ENCODE results near the gene TTC28.

Gene TTC28

DNA sequence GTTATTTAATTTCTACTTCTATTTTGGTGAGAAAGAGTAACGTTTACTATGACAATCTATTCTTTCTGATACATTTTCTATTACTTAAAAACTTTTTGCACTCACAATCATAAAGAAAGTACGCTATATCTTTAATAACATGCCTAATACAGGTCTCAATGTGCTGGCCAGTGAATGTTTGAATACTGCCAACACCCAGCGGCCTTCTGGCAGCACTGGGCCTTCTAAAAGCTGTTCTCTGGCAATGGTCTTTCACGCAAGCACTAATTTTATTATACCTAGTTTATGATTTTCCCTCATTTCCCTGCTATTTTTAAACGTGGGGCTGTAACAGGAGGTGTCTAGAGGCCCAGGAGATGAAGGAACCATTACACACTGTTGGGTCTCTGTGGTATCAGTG, 410.8 kb downstream of the TTC28 start:
- DNase-seq (ENCODE audit: low read depth), result no peak

- no peak for DNase-seq (ENCODE audit: low read depth)
These were observed 411.5 kb downstream of the TTC28 start for GRCh38 chr22:28268171-28268570.

DNA sequence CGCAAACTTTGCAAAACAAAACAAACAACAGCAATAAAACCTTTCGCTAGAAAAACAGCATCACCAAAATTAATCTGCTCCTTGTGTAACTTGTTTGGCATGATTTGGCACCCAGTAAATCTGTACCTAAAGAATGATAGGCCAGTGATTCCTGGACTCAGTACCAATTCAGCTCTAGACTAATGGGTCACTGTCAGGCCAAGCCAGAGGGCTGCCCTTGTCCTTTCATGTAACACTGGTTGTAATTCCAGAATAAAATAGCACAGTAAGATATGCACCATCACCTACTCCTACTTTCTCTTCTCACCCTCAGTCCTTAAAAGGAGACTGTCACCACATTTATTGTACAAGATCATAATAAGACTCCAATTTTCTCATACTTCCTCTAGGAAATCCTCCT, 419.0 kb downstream of the TTC28 start:
- no peak for DNase-seq (ENCODE audit: low read depth)

- DNase-seq (ENCODE audit: low read depth), result no peak
These were observed 419.8 kb downstream of the TTC28 start for GRCh38 chr22:28259774-28260312.

- no peak for DNase-seq (ENCODE audit: low read depth)
These were observed 425.2 kb downstream of the TTC28 start for GRCh38 chr22:28254396-28254795.

DNA sequence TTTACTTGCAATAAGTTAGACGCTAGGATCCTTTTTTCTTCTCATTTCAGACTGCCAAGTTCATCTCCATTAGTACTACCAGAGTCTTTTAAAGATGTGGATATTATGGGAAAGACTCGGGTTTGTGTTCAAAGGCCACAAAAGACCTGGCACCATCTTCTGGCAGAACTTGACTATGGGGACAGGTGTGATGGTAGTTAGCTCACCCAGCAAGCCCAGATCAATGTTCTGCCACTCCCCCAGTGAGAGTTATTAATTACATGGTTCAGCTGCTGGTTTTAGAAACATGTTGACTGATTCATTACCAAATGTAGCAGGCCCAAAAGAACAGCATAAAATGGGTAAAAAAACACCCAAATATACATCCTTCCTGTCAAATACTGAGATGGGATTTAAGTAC, 427.1 kb downstream of the TTC28 start:
- no peak for DNase-seq (ENCODE audit: low read depth)

DNA sequence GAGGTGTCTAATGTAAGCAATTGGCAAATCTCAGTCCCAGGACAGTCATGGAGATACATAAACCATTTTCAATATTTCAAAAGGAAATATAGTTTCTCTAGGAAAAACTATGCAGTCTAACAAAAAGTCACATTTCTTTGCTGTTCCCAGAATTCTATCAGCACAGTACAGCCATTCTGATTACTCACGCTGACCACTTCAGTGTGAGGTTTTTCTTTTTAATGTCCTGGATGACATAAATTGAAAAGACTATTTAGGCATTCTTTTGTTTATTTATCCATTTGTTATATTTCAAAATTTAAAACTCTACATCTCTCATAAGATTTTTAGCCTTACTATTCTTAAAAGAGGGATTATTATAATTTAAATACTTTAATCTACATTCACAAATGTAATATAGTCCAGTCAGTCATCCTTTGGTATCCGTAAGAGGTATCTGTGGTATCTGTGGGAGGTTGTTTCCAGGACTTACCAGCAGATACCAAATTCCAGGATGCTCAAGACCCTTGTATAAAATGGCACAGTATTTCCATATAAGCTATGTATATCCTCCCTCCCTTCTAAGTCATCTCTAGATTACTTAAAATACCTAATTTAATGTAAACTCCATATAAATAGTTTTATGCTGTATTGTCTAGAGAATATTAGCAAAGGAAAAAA, 429.5 kb downstream of the TTC28 start:
- DNase-seq (ENCODE audit: low read depth), result no peak

- no peak for DNase-seq (ENCODE audit: low read depth)
These were observed 430.2 kb downstream of the TTC28 start for GRCh38 chr22:28249402-28249801.

GRCh38 chr22:28247667-28248363, 431.8 kb downstream of the TTC28 start:
- no peak for DNase-seq (ENCODE audit: low read depth)

DNA sequence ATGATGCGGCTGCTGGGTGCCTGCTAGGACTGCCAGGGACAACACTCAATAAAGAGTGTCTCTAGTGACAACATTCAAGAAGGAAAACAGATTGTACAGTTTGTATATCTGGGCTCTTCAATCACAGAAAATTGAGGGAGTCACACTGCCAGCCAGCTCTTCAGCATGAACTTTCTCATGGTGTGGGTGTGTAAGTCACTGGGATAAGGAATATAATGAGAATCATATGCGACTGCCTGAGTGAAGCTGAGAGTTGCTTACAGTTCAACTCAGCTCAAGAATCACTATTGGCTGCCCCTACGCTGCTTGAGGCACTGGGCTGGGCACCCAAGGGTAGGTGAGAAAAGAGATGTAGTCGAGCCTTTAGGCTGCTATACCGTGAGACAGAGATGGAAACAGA, 432.5 kb downstream of the TTC28 start:
- no peak for DNase-seq (ENCODE audit: low read depth)

GRCh38 chr22:28246397-28246796, 433.2 kb downstream of the TTC28 start:
- DNase-seq (ENCODE audit: low read depth), result no peak

DNA sequence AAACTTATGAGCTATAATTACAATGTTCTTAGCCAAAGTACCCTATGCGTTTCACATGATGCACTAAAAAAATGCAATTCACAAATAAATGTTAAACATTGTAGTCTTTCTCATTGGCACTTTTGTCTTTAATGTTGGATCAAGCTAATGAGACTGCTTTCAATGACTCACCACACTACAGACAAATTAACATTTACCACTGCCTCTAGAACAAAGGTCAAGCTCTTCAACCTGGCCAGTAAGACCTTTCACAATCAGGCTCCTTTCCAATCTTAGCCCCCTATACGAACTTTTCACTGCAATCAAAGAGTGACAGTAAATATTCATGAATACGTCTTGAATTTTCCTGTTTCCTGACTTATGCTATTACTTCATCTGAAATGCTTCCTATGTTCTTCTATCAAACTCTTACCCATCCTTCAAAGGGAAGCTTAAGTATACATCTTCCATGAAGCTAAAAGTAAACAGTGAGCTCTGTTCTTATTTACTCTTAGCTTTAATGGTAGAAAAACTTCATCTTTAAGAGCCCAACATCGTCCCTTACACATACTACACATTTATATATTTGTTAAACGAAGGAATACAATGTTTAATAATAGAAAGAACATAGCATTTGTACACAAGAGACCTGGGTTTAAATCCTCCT, 433.9 kb downstream of the TTC28 start:
- no peak for DNase-seq (ENCODE audit: low read depth)

DNA sequence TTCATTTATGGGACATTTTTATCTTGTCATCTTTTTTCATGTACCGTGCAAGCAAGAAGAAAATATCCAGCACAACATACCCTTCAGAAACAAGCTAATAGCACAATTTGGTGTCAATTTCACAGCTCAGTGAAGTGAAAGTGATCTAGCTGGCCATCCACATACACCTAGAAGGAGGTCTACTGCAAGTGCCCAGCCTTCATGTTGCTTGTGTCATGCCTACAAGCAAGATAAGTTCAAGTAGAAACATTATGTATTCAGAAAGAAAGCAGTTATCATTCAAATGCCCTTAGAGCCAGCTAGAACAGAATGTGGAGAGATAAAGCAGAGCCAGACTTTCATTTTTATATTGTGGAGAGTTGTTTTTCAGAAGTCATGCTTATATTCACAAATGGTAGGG, 434.9 kb downstream of the TTC28 start:
- DNase-seq (ENCODE audit: low read depth), result no peak

- no peak for DNase-seq (ENCODE audit: low read depth)
These were observed 436.1 kb downstream of the TTC28 start for GRCh38 chr22:28243539-28243938.

DNA sequence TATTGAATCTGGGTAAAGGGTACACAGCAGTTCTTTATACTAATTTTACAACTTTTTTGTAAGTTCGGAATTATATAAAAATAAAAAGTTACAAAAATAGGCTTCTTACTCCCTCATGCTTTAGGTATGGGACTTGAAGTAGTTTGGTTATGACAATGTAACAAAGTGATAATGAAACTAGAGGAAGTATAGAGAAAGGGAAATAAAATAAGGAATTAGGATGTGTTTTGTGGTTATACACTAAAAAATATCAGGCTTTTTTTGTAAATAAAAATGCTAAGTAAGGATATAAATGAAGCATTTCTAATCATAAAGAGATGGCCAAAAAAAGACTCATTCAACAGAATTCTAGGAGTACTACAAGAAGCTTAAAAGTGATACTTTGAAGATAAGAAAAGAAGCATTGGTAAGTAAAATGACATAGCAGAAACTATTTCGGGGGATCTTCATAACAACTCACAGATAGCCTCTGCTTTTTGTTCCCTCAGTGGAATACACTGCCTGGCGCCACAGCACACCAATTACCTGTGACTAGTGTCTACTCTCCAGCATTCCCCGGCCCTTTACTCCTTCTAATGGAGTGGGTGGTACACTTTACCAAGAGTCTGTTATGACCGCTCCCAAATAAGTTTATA, 437.9 kb downstream of the TTC28 start:
- DNase-seq (ENCODE audit: low read depth), result no peak

DNA sequence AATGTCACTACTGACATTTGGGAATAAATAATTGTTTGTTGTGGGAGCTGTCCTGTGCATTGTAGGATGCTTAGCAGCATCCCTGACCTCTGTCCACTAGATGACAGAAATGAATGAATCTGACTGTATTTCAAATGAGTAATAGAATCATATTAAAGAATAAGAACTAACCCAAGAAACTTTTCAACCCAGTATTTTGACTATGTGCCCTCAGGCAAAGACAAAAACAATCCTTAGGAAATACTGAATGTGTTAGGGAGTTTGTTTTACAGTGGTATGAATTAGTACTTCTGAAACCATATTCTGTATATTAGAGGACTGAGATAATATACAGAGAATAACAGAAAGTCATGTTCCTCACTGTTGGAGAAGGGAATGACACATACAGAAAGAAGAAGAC, 439.7 kb downstream of the TTC28 start:
- DNase-seq (ENCODE audit: low read depth), result no peak

- no peak for DNase-seq (ENCODE audit: low read depth)
These were observed 441.9 kb downstream of the TTC28 start for GRCh38 chr22:28237783-28238182.

- DNase-seq (ENCODE audit: low read depth), result no peak
These were observed 442.5 kb downstream of the TTC28 start for GRCh38 chr22:28237112-28237511.

- no peak for DNase-seq (ENCODE audit: low read depth)
These were observed 447.4 kb downstream of the TTC28 start for GRCh38 chr22:28232204-28232603.

- no peak for DNase-seq (ENCODE audit: low read depth)
These were observed 448.2 kb downstream of the TTC28 start for GRCh38 chr22:28231441-28231840.

GRCh38 chr22:28230671-28231070, 449.0 kb downstream of the TTC28 start:
- no peak for DNase-seq (ENCODE audit: low read depth)

DNA sequence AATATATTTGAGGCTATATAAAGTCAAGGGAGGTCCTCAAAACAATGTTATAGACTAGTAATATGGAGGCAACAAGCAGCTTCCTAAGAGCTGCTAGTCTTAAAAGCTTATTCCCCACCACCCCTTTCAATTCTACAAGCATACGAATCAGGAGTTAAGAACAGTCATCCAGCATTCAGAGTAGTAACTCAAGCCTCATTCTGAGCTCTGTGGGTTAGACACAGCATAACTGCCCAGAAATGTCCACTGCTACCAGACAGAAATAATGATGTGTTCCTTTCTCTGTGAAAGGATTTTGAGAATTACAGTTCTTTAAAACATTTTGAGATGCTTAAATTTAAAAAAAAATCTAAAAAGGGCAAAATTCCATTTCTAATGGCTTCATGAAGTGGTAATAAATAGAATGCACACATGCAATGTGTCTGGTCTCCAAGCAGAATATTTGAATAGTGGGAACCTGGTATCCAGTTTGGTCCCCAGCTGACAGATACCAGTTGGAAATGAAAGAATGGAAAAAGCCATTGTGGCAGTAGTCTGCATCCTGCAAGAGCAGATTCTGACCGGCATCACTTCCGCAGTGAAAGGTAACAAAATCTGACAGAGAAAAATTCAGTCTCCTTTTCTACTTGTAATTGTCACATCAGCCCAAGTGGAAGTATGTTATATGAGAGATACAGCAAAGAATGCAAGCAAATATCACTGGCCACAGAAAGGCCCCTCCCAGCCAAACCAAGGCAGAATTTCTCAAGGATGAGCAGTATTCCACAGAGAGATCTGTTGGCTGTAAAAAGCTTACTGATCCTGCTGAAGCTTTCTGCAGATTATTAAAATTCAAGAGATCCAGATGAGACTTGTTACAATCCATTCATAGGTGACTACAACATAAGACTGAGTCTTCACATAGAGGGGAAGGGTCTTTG, 449.8 kb downstream of the TTC28 start:
- no peak for DNase-seq (ENCODE audit: low read depth)
